Measurements from ENCODE around the gene BRF1.

BRF1 gene

DNA sequence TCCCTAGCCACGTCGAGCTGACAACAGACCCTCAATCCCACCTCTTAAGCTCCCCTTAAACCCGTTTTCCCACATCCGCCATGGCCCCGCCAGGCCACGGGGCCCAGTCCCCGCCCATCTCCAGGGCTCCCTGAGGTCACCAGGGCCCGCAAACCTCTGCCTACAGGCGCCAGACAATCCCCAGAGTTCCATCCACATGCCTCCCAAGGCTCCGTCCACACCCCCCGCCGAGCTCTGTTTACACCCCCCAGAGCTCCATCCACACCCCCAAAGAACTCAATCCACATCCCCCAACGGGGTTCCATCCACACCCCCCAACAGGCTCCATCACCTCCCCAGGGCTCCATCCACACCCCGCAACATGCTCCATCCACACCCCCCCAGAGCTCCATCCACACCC lies 141.5 kb downstream of the BRF1 start:
- H3K36me3 ChIP-seq (ENCODE audit: insufficient read depth, low read length), result no peaks in the 10 kb centered on the region
- H3K9ac ChIP-seq (ENCODE audit: low read depth, low read length), result no peak overlapping the region
- H3K4me1 ChIP-seq (ENCODE audit: control insufficient read depth, insufficient read depth, low read length), result no peaks in the 10 kb centered on the region
- no peaks in the 10 kb centered on the region for H3K9me3 ChIP-seq (replicated peaks; ENCODE audit: low read length)
- H3K27me3 ChIP-seq (ENCODE audit: control insufficient read depth, insufficient read depth, low read length), result peaks cover 5% of the 10 kb centered on the region
- no peak overlapping the region for H3K4me3 ChIP-seq (ENCODE audit: low read length)
- no peak overlapping the region for H3K4me2 ChIP-seq (ENCODE audit: low read length)
